ENCODE results near the gene GABBR2.

Gene GABBR2

GRCh38 chr9:98708933-98709911, at the start of gene GABBR2:
GABBR2 (minus strand) TSS chr9:98708935; CDS start chr9:98708737, 198 bp downstream.
- DNase-seq, result no peak

- DNase-seq, result no peak
Measured at GRCh38 chr9:98755006-98755618, 46.4 kb upstream of the GABBR2 start.

- no peak for DNase-seq
Measured at GRCh38 chr9:98751210-98751609, 42.5 kb upstream of the GABBR2 start.

GRCh38 chr9:98750364-98751060, 41.8 kb upstream of the GABBR2 start:
- no peak for DNase-seq

- DNase-seq, result no peak
Measured at GRCh38 chr9:98747476-98747875, 38.7 kb upstream of the GABBR2 start.

GRCh38 chr9:98745470-98745869, 36.7 kb upstream of the GABBR2 start:
- DNase-seq, result no peak

- DNase-seq, result no peak
Measured at GRCh38 chr9:98743818-98744611, 35.3 kb upstream of the GABBR2 start.

GRCh38 chr9:98743329-98743728, 34.6 kb upstream of the GABBR2 start:
- DNase-seq, result no peak

GRCh38 chr9:98742325-98743280, 33.9 kb upstream of the GABBR2 start:
- no peak for DNase-seq

GRCh38 chr9:98740226-98740881, 31.6 kb upstream of the GABBR2 start:
- no peak for DNase-seq

- DNase-seq, result no peak
Measured at GRCh38 chr9:98738741-98739140, 30.0 kb upstream of the GABBR2 start.

GRCh38 chr9:98736226-98736625, 27.5 kb upstream of the GABBR2 start:
- DNase-seq, result no peak

- no peak for DNase-seq
Measured at GRCh38 chr9:98732801-98733200, 24.1 kb upstream of the GABBR2 start.

- DNase-seq, result no peak
Measured at GRCh38 chr9:98732091-98732490, 23.4 kb upstream of the GABBR2 start.

GRCh38 chr9:98730871-98731270, 22.1 kb upstream of the GABBR2 start:
- DNase-seq, result no peak

GRCh38 chr9:98728500-98728899, 19.8 kb upstream of the GABBR2 start:
- DNase-seq, result no peak

GRCh38 chr9:98727428-98727827, 18.7 kb upstream of the GABBR2 start:
- DNase-seq, result no peak

- peak; percentile 5 for DNase-seq
Measured at GRCh38 chr9:98726735-98727134, 18.0 kb upstream of the GABBR2 start.

GRCh38 chr9:98724810-98725530, 16.2 kb upstream of the GABBR2 start:
- DNase-seq, result no peak

GRCh38 chr9:98721643-98722042, 12.9 kb upstream of the GABBR2 start:
- DNase-seq, result no peak
